HepG2 (cell line): ENCODE results near the gene CACNA1G. TPM values are rescaled to one million over a fixed set of nuclear protein-coding genes. Genes with fewer than 3 reads are reported as not detected.

Source experiments
- ATAC-seq: fragments of 200-7000 bp; cut with Tn5 transposase; 3 replicates; pipeline ENCODE4 v1.9.1; 2020; ENCODE audit warnings: mild to moderate bottlenecking, moderate library complexity
- BruUV-seq: library from RNA; stranded (reverse); fragments of 400-500 nt; replicated peaks from 2 replicates; lab custom pipeline; 2021; lab: Mats Ljungman, UMichigan
- CTCF ChIA-PET: fragments of 300-600 bp; formaldehyde crosslinking; extraction: SDS; loops from one replicate; lab custom pipeline; 2021; ENCODE audit warnings: low total read pairs, inconsistent platforms, low intra/inter-chr PET ratio; lab: Yijun Ruan, JAX
- POLR2A ChIA-PET: fragments of 350-600 bp; sonication (Branson Sonifier 250); formaldehyde crosslinking; loops from one replicate; lab custom pipeline; 2020; ENCODE audit warnings: antibody characterized with exemption, inconsistent platforms; lab: Yijun Ruan, JAX
- DNase-seq: peaks from one replicate; pipeline ENCODE4 v3.0.0-alpha.2; 2015; ENCODE audit warnings: low spot score
- FAIRE-seq: peaks from 3 replicates; lab custom pipeline; 2011; peaks lifted over from hg19 to GRCh38; lab: Jason Lieb, UNC
- H2AFZ ChIP-seq: one replicate; pipeline ENCODE4 v1.6.1; 2011; ENCODE audit warnings: low read length, inconsistent platforms
- H3K27ac ChIP-seq: fragments of 300-600 bp; 3 replicates; pipeline ENCODE4 v1.8.0; 2011; ENCODE audit warnings: mixed run types, mild to moderate bottlenecking, mixed read lengths, low read length, inconsistent platforms; ENCODE audit not compliant: insufficient read depth; ENCODE audit errors: extremely low read length
- H3K27me3 ChIP-seq, 2 experiments: fragments of 200-600 bp in 1 of 2; 2 replicates in 1 of 2; 3 replicates in 1 of 2; pipeline versions ENCODE4 v1.6.0 to v1.8.0; 2011; ENCODE audit warnings: low read length in 2 of 2, mild to moderate bottlenecking in 2 of 2, moderate library complexity in 2 of 2, inconsistent platforms in 1 of 2; ENCODE audit not compliant: insufficient read depth in 2 of 2, control insufficient read depth in 1 of 2
- H3K36me3 ChIP-seq, 2 experiments: fragments of 200-600 bp in 1 of 2; replicated peaks in 1 of 2; 2 replicates in 1 of 2; 3 replicates in 1 of 2; pipeline versions ENCODE4 v1.5.1 to v1.8.0; 2011; ENCODE audit warnings: low read length in 2 of 2, inconsistent platforms in 1 of 2; ENCODE audit not compliant: insufficient read depth in 2 of 2, control insufficient read depth in 1 of 2
- H3K4me1 ChIP-seq: 2 replicates; pipeline ENCODE4 v1.5.1; 2012; ENCODE audit warnings: low read length, inconsistent platforms; ENCODE audit not compliant: insufficient read depth
- H3K4me2 ChIP-seq: 2 replicates; pipeline ENCODE4 v1.6.0; 2011; ENCODE audit warnings: low read depth, low read length, inconsistent platforms
- H3K4me3 ChIP-seq, 3 experiments: fragments of 200-600 bp in 1 of 3; sonication (generic), shearing (Covaris generic) in 1 of 3; replicated peaks in 1 of 3; 2 replicates each; pipeline ENCODE4 v1.5.1; 2011 to 2016; ENCODE audit warnings: low read length in 3 of 3, inconsistent platforms in 2 of 3, low read depth in 2 of 3, mild to moderate bottlenecking in 2 of 3, control low read depth in 1 of 3, mixed read lengths in 1 of 3; ENCODE audit not compliant: insufficient read depth in 1 of 3
- H3K79me2 ChIP-seq: one replicate; pipeline ENCODE4 v1.6.1; 2011; ENCODE audit warnings: low read length, inconsistent platforms; ENCODE audit not compliant: insufficient read depth
- H3K9ac ChIP-seq: 2 replicates; pipeline ENCODE4 v1.6.0; 2011; ENCODE audit warnings: mild to moderate bottlenecking, low read depth, low read length, inconsistent platforms; ENCODE audit not compliant: insufficient read depth
- H3K9me3 ChIP-seq: 2 replicates; pipeline ENCODE4 v1.5.1; 2012; ENCODE audit warnings: mild to moderate bottlenecking, low read length
- H4K20me1 ChIP-seq: 2 replicates; pipeline ENCODE4 v1.6.0; 2011; ENCODE audit warnings: inconsistent platforms, mild to moderate bottlenecking, low read length, moderate library complexity; ENCODE audit not compliant: insufficient read depth
- HOXA5 ChIP-seq: sonication (generic); formaldehyde crosslinking; IDR thresholded peaks from 2 replicates; pipeline ENCODE4 v1.4.0; 2020; ENCODE audit warnings: missing genetic modification reagents
- NBN ChIP-seq: fragments of 450-650 bp; conservative IDR thresholded peaks from 2 replicates; pipeline ENCODE4 v1.6.1; 2017
- TCF7 ChIP-seq: sonication (generic); IDR thresholded peaks from 2 replicates; pipeline ENCODE4 v1.6.1; 2016; ENCODE audit warnings: antibody characterized with exemption, low read depth
- ZSCAN30 ChIP-seq: sonication (generic); formaldehyde crosslinking; IDR thresholded peaks from 2 replicates; pipeline ENCODE4 v1.5.0; 2020; ENCODE audit warnings: mild to moderate bottlenecking, missing genetic modification reagents
- WGBS: methylation state at CpG from one replicate; pipeline ENCODE4 v1.1.6; 2017; ENCODE audit warnings: low lambda C conversion rate; 5-methylcytosine and 5-hydroxymethylcytosine counted together
- in situ Hi-C: cut with HindIII; loops from 2 replicates; pipeline ENCODE4 v1.10.0; 2017; ENCODE audit warnings: low pct_unique_long_range_greater_than_20kb; ENCODE audit not compliant: extremely low pct_ligation_motif_present
- intact Hi-C: fragments of 100-400 bp; cut with micrococcal nuclease; formaldehyde crosslinking; loops from one replicate; pipeline ENCODE4 v1.10.0; 2022; ENCODE audit not compliant: unreplicated experiment
- polyA plus RNA-seq, 8 experiments: library from polyadenylated mRNA; depleted of rRNA in 3 of 8; stranded (reverse) in 7 of 8; unstranded in 1 of 8; fragments of >200 nt; fragmentation: Illumina TruSeq in 4 of 8; extraction: Trizol in 4 of 8; gene quantifications; 2 replicates each; pipeline versions ENCODE4 v1.2.1 to v1.2.3, GENCODE V29; 2011 to 2016; ENCODE audit warnings: low read depth in 4 of 8, missing spikeins in 1 of 8, mixed read lengths in 1 of 8; ENCODE audit not compliant: insufficient read depth in 1 of 8
- total RNA-seq, 5 experiments: library from RNA; depleted of rRNA; stranded (reverse); fragments of >200 nt; fragmentation: Illumina TruSeq; extraction: Trizol; gene quantifications; 2 replicates each; pipeline ENCODE4 v1.2.3, GENCODE V29; 2016; ENCODE audit warnings: low read depth in 1 of 5

Gene CACNA1G
- total and polyA plus RNA-seq, 2 of the 13 experiments (the other 11 are each of a cell fraction or from before 2014, with no cell fraction given): 0.02 TPM; not detected in 1

DNA sequence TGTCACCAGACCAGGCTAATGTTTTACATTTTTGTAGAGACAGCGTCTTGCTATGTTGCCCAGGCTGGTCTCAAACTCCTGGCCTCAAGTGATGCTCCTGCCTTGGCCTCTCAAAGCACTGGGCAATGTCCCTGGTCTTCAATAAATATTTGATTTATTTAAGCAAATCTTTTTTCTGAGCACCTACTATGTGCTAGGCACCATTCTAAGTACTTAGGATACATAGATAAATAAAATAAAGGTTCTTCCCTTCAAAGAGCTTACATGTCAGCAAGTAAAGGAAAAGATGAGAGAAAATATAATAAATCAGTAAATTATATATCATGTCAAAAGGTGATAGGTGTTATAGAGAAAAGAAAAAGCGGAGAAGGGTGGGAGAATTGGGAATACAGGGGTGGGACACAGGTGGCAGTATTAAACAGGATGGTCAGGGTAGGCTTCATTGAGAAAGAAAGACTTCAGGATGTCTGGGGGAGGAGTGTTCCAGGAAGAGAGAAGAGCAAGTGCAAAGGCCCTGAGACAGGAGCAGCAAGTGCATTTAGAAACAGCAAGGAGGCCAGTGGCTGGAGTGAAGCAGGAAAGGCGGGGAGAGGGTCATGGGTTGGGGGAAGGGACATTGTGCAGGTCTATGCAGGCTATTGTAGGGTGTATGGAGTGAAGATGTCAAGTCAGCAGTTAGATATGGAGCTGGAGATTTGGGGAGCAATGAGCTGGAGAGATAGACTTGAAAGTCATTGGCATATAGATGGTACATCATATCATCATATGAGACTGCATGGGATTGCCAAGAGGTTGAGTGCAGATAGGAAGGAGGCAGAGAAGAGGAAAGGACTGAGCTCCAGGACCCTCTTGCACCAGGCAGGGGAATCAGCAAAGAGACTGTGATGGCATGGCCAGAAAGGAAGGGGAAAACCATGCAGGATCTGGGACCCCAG is 85.5 kb downstream of the CACNA1G start (continued):
- TF ChIP-seq TCF7 (0 out of 2 replicates have a peak, but pooled peaks have one; percentile 2), ZSCAN30 (CRISPR knock-in tag) (no peak)

DNA sequence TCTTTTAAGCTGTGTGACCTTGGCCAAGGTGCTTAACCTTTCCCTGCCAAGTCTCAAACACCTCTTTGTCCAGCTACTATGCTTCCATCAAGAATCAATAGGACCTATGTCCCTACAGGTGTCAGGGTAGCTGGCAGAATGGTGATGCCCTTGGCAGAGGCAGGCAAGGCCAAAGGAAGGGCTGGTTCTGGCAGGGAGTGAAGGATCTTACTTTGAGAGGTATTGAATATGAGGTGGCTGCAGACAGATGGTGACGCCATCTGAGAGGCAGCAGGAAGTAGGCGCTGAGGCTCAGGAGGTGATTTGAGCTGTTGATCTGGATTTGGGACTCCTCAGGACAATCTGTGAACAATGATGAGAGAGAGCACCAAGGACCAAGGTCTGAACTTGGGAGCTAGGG is 86.7 kb downstream of the CACNA1G start:
- no peak overlapping the region for H3K4me2 ChIP-seq
- no peaks in the 10 kb centered on the region for H3K9me3 ChIP-seq
- ChIA-PET CTCF (no interaction called here), POLR2A (interaction anchor here (1.2 to 5.3 kb wide), 7 partner anchors 11 to 45 kb away, joined by 3 to 39 read pairs (median 6); no protein-coding TSS in a partner anchor)
- H3K27me3 ChIP-seq: no peaks in the 10 kb centered on the region
- DNase-seq (no peak), ATAC-seq (no peak), FAIRE-seq (no peak)
- no peak overlapping the region for H3K9ac ChIP-seq
- no peak overlapping the region for H3K4me3 ChIP-seq
- intact Hi-C loops (no loop called here), in situ Hi-C loops (no loop called here)
- no peak for TF ChIP-seq NBN
- no peak for TF ChIP-seq HOXA5 (CRISPR knock-in tag)
- no peaks in the 10 kb centered on the region for H3K79me2 ChIP-seq
- H3K27ac ChIP-seq: no peak overlapping the region
- BruUV-seq: no TSS peak
- H3K36me3 ChIP-seq: 0 out of 5 replicates have a peak, but pooled peaks cover 0 to under 1% of the 10 kb centered on the region in 2 experiments
- no peaks in the 10 kb centered on the region for H4K20me1 ChIP-seq
- no peak overlapping the region for H2AFZ ChIP-seq
- peaks cover 49% of the 10 kb centered on the region for H3K4me1 ChIP-seq
- WGBS: 93% methylated on average over 2 of the region's 2 CpGs
